GM12875 (cell line): ENCODE data around the gene CNTNAP2.

Experiments used
- H3K4me3 ChIP-seq: one replicate; pipeline ENCODE4 v1.5.1; 2011; ENCODE audit warnings: low read depth, low read length, control low read depth
- TF ChIP-seq, protein P1 (sequence below): IDR thresholded peaks from 2 replicates; pipeline ENCODE4 v1.5.1; 2011; ENCODE audit warnings: low read depth, mild to moderate bottlenecking, control low read depth, inconsistent platforms, low read length, moderate library complexity, borderline replicate concordance; ENCODE audit not compliant: insufficient read depth

Gene CNTNAP2

DNA sequence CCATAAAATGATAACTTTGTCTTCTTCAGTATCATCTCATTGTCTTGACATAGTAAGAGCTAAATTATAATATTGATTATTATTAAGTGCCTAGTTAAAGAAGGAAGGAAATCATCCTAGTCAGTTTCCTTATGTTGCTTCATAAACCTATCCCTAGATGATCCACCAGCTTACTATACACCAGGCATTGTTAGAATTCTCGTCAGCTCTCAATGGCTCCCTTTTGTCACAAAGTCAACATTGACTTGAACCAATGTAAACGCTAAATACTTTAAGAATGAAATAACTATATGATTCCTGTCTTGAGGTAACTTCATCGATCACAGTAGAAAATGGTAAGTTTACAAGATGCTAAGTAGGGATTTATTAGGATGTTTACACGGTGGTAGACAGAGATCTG, 1162.9 kb downstream of the CNTNAP2 start:
- H3K4me3 ChIP-seq: no peak overlapping the region
- TF ChIP-seq, protein P1, sequence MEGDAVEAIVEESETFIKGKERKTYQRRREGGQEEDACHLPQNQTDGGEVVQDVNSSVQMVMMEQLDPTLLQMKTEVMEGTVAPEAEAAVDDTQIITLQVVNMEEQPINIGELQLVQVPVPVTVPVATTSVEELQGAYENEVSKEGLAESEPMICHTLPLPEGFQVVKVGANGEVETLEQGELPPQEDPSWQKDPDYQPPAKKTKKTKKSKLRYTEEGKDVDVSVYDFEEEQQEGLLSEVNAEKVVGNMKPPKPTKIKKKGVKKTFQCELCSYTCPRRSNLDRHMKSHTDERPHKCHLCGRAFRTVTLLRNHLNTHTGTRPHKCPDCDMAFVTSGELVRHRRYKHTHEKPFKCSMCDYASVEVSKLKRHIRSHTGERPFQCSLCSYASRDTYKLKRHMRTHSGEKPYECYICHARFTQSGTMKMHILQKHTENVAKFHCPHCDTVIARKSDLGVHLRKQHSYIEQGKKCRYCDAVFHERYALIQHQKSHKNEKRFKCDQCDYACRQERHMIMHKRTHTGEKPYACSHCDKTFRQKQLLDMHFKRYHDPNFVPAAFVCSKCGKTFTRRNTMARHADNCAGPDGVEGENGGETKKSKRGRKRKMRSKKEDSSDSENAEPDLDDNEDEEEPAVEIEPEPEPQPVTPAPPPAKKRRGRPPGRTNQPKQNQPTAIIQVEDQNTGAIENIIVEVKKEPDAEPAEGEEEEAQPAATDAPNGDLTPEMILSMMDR: no peak

DNA sequence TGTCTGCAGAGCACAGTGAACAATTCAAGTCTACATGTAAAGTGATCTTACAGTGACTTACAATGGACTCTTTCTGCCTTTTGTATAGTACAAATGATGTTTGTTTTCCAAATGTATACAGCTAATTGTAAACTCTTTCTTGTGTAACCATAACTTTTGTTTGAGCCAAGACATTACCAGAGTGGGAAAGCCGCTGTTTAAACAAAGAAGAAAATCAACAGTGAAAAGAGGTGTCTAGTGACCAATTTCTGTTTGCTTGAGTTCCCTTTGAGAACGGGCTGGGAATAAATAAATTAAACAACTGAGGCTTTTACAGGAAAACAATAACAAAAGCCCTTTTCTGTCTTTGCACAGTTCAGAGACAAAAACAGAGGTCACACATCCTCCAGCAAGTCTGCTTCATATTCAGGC, 1163.4 kb downstream of the CNTNAP2 start:
- TF ChIP-seq, protein P1: no peak
- no peak overlapping the region for H3K4me3 ChIP-seq

DNA sequence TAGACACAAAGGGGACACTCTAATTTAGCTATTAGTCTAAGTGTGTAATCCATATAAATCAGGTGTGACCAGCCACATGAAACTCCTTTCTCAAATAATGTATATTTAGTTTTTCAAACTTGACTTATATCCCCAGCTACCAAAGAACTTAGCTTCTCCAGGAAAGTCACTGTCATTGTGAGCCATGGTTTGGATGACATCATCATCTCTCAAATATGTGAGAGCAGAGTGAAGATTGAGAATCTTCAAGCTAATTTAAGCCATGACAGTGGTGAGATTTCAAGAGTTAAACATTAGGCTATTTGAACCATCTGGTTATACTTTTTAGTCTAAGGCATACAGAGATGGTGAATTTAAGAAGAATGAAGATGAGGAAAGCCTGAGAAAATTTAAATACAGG, 1165.6 kb downstream of the CNTNAP2 start:
- H3K4me3 ChIP-seq: no peak overlapping the region
- TF ChIP-seq, protein P1: no peak

DNA sequence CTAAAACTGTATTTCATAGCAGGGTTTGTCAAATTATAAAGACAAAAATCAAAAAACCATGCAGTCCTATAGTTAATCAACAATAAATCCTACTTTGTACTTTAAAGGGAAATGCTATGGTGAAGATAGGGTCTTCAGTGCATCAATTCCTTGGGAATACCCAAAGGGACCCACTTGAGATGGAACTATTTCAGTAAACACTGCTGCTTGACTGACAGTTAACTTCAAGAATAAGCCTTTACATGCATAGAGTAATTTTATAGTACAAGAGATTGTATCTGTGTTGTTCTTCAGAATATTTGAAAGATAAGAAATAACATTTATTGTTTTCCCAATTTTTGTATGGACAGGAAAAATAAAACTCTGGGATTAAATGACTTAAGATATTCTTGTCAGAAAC, 1179.6 kb downstream of the CNTNAP2 start:
- H3K4me3 ChIP-seq: no peak overlapping the region
- TF ChIP-seq, protein P1: no peak

DNA sequence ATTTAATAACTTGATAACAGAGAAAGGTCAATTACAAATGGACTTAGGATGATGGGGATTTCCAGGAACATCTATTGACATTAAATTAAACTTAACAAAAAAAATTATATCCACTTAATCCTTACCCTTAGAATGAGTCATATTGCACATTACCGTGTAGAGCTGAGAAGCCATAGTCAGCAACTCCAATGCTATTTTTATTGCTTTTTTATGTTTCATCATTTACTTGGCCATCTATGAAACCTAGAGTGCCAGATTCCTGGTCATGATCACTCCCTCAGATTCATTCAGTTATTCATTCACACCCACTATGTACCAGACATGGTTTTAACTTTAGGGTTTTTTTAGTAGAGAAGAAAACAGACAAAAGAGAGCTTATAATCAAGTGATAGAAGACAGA, 1180.4 kb downstream of the CNTNAP2 start:
- TF ChIP-seq, protein P1: no peak

DNA sequence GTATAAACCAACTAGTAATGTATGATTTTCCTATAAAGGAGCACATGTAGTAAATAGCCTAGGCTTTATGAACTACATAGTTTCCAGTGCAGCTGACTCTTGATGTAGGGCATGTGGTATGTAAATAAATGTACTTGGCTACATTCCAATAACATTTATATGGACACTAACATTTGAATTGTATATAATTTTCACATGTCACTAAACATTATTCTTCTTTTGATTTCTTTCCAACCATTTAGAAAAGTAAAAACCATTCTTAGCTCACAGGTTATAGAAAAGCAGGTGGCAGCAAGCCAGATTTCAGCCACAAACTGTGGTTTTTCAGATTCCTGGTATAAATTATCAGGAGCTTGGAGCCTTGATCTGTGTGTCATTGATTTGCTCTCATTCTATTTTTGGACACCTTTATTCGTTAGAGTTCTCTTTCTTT, 1182.0 kb downstream of the CNTNAP2 start:
- TF ChIP-seq, protein P1: no peak
- no peak overlapping the region for H3K4me3 ChIP-seq

More for the DNA sequence above, 1180.4 kb downstream of the CNTNAP2 start:
- H3K4me3 ChIP-seq: no peak overlapping the region

DNA sequence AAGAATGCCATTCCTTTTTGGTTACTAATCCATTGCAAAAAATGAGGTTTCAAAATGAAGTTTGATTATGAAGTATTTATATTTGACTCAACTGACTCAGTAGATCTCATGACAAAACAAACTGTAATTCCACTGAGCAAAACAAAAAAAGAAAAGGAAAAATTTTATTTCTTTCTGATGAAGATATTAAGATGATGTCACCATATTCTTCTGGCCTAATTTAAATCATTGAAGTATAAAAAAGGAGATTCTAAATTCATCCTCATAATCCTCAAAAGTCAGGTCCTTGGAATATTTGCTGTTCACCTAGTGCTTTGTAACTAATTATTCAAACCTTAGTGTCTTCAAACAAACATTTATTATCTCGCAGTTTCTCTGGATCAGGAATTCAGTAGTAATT, 1183.7 kb downstream of the CNTNAP2 start:
- TF ChIP-seq, protein P1: no peak
- no peak overlapping the region for H3K4me3 ChIP-seq
